ENCODE data around the gene COPS7A.

COPS7A gene

DNA sequence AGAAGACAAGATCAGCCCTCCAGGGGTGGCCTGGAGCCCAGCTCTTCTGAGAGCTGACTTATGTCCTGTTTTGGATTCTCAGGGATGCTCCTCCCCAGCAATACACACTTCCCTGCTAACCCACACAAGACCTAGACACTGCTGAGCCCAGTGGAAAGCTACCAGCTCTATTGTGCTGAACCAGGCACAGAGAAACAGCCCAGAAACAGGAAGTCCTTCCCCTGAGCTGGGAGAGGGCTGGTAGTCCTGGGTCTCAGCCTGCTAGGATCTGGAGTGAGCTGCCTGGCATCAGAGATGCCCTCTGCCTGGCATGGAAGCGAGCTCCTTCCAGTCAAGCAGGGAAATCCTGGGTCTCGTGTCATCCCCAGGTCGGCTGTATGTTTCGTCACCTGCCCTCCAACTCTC is 47.2 kb downstream of the COPS7A start:
- no peak for DNase-seq

DNA sequence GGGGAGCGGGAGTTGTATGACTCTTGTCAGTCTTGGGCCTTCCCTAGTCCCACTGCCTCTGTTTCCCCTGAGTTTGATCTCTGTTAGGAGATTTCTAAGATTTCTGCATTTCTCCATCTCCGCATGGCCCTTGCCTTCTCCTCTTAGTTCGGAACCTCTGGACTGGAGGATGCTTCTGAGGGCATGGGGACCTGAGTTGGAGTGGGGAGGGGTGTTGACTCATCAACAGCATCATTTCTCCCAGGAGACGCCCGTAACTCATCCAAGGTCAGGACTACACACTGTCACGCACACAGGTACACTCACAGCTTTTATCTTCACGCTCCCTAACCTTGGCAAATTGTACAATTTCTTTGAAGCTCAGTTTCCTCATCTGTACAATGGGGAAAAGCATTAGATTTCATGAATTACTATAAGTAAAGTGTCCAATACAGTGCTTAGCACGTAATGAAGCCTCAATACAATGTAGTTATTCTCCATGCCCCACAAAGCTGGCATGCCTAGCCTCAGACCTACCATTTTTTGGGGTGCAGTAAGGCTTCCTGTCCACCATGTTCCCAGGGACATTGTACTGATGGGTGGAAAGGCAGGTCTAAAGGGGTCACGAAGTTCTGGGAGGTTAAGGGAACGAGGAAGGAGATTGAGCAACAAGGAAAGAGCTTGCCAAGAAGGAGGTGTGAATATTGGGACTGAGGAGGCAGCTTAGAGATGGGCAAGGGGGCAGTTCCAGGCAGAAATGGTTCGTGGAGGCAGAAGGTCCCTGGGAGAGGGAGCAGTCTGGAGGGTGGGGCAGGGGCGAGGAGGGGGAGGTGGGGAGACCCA is 47.9 kb downstream of the COPS7A start:
- no peak for DNase-seq

- DNase-seq: no peak
Observed at GRCh38 chr12:6772331-6772695, 48.5 kb downstream of the COPS7A start, which contains the start of gene LAG3. Gene LAG3 (plus strand): TSS chr12:6772520. CDS start chr12:6772853, 333 bp downstream.

- DNase-seq: no peak
Observed at GRCh38 chr12:6772726-6773589, 49.1 kb downstream of the COPS7A start.

- DNase-seq: no peak
Observed at GRCh38 chr12:6773590-6774351, 49.9 kb downstream of the COPS7A start.

DNA sequence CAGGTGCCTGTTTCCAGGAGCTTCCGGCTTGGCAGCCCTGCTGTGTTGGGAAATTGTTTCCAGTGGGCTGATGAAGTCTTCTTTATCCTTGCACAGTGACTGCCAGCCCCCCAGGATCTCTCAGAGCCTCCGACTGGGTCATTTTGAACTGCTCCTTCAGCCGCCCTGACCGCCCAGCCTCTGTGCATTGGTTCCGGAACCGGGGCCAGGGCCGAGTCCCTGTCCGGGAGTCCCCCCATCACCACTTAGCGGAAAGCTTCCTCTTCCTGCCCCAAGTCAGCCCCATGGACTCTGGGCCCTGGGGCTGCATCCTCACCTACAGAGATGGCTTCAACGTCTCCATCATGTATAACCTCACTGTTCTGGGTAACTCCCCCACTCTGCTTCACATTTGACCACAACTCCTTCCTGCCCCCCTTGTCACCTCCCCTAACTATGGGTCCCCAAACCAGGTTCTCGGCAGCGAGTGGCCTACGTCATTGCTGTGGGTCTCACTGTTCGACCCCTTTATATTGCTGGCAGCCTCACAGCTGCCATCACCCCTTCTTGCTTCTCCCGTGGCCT is 50.7 kb downstream of the COPS7A start:
- DNase-seq: peak; percentile 57

- DNase-seq: no peak
Observed at GRCh38 chr12:6775185-6776174, 51.6 kb downstream of the COPS7A start.

DNA sequence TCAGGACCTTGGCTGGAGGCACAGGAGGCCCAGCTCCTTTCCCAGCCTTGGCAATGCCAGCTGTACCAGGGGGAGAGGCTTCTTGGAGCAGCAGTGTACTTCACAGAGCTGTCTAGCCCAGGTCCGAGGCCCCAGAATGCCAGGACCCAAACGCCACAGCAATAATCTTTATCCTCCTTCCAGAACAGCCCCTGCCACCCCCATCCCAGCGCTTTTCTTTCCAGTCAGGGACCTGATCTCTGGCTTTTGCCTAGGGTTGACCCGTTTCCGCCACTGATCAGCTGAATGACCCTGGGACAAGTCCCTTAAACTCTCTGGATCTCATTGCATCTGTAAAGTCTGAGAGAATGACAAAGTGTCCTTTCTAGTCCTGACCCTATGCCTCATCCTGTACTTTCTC is 53.5 kb downstream of the COPS7A start:
- no peak for DNase-seq

GRCh38 chr12:6778217-6778573 is 54.3 kb downstream of the COPS7A start:
- DNase-seq: no peak

DNA sequence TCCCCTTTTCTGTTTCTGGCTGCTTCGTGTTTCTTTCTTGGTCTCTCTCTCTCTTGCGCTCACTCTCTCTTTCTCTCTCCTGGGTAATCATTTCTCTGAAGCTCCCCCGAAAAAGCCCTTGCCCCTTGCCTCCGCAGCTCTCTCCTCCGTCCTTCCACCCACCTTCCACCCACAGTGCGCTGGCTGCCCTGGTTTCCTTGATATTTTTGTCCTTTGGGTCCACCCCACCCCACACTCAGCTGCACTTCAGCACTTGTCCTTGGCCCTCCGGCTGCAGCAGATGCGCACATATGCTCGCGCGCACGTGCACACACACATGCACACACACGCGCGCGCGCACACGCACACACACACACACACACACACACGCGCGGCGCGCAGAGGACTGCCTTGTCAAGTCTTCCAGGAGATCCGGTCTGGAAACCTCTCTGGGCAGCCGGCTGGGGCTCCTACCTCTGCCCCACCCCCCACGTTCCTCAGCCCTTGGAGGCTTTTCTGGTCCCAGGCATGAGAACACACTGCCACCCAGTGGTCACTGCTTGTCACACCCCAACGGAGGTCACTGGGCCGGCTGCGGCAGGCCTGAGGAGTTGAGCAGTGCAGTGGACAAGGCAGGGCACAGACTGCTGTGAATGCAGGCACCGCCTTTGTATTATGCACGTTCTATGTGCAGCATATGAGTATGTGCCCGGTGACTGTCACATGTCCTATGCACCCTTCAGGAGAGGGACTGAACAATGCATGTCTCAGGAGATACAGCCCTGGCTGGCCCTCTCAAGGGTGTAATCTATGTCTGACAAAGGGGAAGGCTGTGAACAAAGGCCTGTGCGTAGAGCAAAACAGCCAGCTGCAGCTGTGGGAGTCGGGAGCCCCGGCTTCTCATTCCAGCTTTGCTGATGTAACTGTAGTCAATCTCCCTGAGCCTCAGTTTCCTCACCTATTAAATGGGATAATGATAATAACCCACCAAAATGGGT is 55.0 kb downstream of the COPS7A start:
- peak; percentile 84 for DNase-seq

DNA sequence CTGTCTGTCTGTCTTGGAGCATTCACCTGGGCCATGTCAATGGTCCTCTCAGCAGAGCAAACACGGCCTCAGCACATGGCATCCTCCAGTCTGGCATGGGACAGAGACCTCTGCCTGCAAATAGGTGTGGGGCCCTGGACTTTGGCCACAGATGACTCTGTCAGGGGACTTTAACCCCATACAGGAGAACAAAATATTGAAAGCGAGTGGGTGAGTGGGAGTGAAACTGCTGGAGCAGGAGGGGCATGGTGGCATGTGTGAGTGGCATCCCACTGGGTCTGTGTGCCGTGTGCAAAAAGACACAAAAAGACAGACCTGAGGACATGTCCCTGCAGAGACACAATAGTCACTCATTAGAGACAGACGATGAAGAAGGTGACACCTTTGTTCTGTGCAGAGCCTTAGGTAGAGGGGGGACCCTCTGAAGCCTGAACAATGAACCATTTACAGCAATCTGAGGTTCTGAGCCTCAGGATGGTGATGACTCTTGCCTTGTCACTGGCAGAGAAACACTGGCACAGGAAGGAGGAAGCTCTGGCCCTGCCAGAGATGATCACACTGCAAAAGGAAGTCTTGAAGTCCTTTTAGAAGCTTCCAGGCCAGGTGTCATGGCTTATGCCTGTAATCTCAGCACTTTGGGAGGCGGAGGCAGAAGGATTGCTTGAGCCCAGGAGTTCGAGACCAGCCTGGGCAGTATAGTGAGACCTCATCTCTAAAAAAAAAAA is 56.0 kb downstream of the COPS7A start:
- no peak for DNase-seq

- no peak for DNase-seq
Observed at GRCh38 chr12:6780573-6780972, 56.7 kb downstream of the COPS7A start.

Measured in CD4-positive, alpha-beta T cell treated with Interferon gamma for 1 hour (primary cell).